HG03520 (cell line): ENCODE data around the gene CAMK1G.
A peak's percentile ranks its signal among the peaks of the same experiment; 100 is the strongest.

Experiments
- ATAC-seq: cut with Tn5 transposase; IDR thresholded peaks from one replicate; pipeline ENCODE4 v1.9.1; 2021; ENCODE audit warnings: mild to moderate bottlenecking, moderate library complexity; ENCODE audit not compliant: unreplicated experiment

Gene CAMK1G

GRCh38 chr1:209633335-209633997 lies 50.0 kb downstream of the CAMK1G start:
- ATAC-seq: no peak

- no peak for ATAC-seq
Measured at GRCh38 chr1:209634005-209634737, 50.7 kb downstream of the CAMK1G start.

DNA sequence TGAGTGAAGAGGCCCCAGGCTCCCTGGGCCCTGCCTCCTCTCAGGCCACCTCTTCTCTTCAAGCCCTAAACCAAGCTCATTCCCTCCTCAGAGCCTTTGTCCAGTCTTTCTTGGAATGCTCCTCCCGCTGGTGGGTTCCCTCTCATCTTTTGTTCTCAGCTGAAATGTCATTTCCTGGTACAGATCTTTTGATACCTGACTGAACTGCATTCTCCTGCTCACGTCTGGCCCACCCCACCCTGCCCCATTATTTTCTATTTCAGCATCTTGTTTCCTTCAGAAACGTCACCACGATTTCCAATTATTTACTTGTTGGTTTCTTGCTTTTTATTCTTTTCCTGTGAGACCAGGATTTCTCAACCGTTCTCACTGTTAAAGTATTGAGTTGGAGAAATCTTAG lies 52.3 kb downstream of the CAMK1G start:
- no peak for ATAC-seq

- no peak for ATAC-seq
Measured at GRCh38 chr1:209641832-209642172, 58.3 kb downstream of the CAMK1G start.

GRCh38 chr1:209642816-209643215 lies 59.3 kb downstream of the CAMK1G start:
- no peak for ATAC-seq

GRCh38 chr1:209643285-209644020 lies 59.9 kb downstream of the CAMK1G start:
- no peak for ATAC-seq

DNA sequence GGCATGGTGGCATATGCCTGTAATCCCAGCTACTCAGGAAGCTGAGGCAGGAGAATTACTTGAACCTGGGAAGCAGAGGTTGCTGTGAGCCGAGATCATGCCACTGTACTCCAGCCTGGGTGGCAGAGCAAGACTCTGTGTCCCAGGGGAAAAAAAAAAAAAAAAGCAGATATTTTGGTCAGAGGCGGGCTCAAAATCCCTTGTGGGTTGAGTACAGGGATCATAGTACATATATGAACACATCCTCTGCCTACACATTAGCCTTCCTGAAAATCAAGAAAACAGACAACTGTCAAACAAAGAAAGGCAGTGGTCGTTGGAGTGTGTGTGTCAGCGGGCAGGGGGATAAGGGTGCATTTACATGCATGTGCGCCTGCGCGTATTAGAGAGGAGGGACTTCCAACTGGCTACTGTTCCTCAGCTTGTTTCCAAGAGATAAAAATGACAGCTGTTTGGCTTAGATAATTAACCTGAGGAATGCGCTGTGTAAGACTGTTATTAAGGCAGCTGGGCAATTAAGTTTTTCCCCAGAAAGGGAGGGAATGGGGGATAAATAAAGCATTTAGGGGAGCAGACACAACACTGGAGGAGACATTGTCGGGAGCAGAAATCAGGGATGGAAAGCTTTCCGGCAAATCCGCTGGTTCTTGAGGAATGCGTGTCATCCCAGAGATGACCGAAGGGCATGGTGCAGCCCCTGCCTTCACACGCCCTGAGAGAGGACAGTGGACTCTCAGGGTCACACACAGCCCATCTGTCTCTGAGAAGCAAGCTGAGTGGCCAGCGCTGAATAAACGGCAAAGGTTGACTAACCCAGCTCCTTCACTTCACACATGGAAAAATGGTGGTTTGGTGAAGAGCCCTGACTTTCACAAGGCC lies 62.3 kb downstream of the CAMK1G start:
- ATAC-seq: no peak

DNA sequence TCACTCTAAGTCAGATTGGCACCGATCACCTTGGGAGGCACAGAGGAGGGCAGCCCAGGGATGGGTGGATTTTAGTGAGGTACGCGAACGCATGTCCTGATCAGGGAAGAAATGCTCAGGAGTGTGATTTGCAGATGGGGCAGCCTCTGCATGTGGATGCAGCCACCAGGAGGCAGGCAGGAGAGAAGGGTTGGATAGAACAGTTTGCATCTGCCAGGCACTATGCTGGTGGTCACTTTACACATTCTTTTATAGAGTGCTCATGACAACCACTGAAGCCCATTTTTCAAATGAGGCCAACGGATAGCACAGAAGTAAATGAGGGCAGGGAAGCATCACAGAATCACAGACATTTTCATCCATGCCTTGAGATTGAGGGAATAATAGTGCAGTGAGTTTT lies 63.0 kb downstream of the CAMK1G start:
- no peak for ATAC-seq

- no peak for ATAC-seq
Measured at GRCh38 chr1:209647156-209647555, 63.6 kb downstream of the CAMK1G start.

GRCh38 chr1:209648346-209648745 lies 64.8 kb downstream of the CAMK1G start:
- no peak for ATAC-seq

DNA sequence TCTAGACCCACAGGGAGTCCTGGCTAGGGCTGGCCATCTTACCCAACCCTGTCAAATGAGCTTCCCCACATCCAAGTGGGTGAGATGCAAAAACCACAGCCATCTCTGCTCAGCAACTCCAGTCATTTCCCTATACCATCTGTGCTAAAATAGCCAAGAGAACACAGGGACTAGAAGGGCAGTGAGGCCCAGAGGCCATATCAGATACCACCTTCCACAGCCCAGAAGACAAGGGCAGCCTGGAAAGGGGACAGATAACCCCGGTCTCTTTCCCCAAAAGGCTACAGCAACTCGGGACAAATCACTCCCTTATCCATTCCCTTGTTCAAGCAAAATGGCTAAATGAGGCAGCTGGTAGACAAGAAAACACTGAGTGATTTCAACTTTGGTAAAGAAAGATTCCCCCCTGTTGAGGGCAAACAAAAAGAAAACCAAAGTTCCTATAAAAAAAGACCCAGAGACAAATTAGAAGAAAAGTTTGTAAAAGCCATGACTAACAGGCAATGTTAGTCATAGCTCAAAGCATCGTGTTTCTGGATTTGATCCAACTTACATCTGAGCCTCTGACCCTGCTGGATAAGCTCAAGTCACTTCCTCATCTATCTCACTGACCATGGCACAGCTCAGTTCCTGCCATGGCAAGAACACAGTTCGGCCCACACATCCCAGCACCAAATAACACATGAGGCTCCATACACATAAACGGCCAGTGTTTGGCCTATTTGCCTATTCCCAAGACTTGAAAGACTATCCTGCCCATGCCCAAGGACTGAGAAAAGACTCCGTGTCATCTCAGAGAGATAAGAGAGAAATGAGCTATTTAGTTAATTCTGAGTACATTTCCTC lies 65.6 kb downstream of the CAMK1G start:
- ATAC-seq: no peak

- no peak for ATAC-seq
Measured at GRCh38 chr1:209650454-209650853, 66.9 kb downstream of the CAMK1G start.

GRCh38 chr1:209651138-209651587 lies 67.6 kb downstream of the CAMK1G start:
- peak; percentile 74 for ATAC-seq

- no peak for ATAC-seq
Measured at GRCh38 chr1:209652121-209652735, 68.7 kb downstream of the CAMK1G start, which contains the start of gene LAMB3. Gene LAMB3 (minus strand): TSS chr1:209652425. CDS start chr1:209650944, 1,481 bp downstream.

DNA sequence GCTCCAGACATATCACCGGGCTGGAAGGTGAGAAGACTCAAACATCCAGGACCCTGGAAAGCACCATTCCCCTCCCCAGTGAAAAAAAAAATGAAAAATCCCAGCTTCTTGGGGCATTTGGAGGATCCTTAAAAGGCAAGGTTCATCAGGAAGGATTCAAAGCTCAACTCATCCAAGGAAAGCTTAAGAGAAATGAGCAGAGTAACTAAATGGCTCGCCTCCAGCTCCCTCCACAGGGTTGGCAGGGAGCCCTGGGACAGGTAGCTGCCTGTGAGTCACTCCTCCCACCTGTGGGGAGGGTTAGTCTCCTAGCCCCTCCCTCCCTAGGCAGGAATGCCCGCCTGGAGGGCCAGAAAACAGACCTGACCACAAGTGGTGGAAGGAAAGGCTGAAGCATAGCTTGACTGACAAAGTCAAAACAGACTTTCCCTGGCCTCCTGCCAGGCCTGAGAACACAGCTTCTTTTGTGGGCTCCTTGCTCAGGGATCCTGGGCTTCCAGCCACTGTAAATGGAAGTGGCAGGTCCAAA lies 69.4 kb downstream of the CAMK1G start:
- no peak for ATAC-seq

GRCh38 chr1:209653915-209654351 lies 70.4 kb downstream of the CAMK1G start:
- ATAC-seq: no peak

- ATAC-seq: no peak
Measured at GRCh38 chr1:209655411-209656231, 72.1 kb downstream of the CAMK1G start.

DNA sequence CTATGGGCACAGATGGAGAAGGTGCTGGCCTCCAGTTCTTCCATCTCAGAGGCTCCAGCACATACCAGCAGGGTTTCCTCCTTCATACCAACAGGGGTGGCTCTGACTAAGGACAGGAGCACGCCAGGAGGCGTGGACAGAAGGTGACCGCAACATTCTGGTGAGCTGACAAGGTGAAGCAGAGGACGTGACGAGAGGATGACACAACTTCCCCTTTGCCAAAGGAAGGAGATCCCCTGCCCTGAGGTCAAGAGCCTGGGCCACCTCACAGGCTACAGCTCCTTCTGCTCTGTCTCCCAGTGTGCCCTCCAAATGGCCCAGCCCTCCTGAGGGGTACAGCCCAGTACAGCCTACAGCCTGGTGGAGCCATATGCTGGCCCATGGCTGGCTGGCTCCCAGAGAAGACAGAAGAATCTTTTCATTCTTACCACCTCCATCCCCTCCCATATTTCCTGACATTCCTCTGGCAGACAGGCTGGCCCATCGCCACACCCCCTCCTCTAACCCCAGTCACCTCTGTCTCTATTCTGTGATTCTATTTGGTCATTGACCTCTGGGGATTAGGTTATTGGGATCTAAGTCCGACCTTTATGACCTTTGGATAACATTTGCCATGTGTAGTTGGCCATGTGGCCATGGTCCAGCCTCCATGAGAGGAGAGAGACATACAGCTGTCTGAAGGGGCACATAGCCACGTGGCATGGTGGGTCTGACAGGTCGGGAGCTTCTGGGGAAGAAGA lies 73.8 kb downstream of the CAMK1G start:
- ATAC-seq: no peak
